Memory B cell (primary cell): ENCODE measurements around the gene CD48.

ENCODE experiments used
- ATAC-seq: fragments of 150-1000 bp; cut with Tn5 transposase; 2 replicates; pipeline ENCODE4 v1.10.0; 2021; ENCODE audit warnings: low read depth, mild to moderate bottlenecking, moderate library complexity
- DNase-seq, 2 donors: peaks; one replicate each; pipeline ENCODE4 v3.0.0; 2022; ENCODE audit warnings: low spot score in 2 of 2
- H3K27ac Mint-ChIP-seq: one replicate; pipeline ENCODE4 v1.8.0; 2022; ENCODE audit warnings: mild to moderate bottlenecking, moderate library complexity, mixed read lengths
- H3K27me3 Mint-ChIP-seq: one replicate; pipeline ENCODE4 v1.8.0; 2022; ENCODE audit warnings: mixed read lengths
- H3K36me3 Mint-ChIP-seq: one replicate; pipeline ENCODE4 v1.8.0; 2022; ENCODE audit warnings: mild to moderate bottlenecking, mixed read lengths
- H3K4me1 Mint-ChIP-seq: one replicate; pipeline ENCODE4 v1.8.0; 2022; ENCODE audit warnings: mixed read lengths
- H3K4me3 Mint-ChIP-seq: one replicate; pipeline ENCODE4 v1.8.0; 2022; ENCODE audit warnings: mild to moderate bottlenecking, moderate library complexity, mixed read lengths
- H3K9me3 Mint-ChIP-seq: one replicate; pipeline ENCODE4 v1.8.0; 2022; ENCODE audit warnings: mixed read lengths

CD48 gene

DNA sequence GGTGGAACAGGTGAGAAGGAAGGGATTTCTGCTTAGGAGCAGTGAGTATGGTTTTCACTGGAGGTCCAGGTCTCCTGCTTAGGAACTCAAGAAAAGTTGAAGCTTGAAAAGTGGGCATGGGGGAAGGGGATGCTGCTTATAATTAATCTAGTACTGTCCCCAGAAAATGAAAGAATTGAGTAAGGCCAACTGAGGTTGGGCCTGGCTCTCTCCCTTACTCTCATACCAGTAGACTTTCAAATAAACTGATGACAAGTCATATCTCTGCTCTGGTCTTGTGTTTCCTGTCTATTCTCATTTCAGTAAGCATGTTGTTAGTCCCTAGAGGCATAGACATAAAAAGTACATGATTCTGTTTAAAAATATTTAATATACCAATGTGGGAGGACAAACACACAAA lies 26.4 kb downstream of the CD48 start:
- no peak for ATAC-seq
- Mint-ChIP-seq H3K4me1 (peaks cover 55% of the 10 kb centered on the region), H3K27ac (peak overlapping the region; percentile 88), H3K4me3 (peak overlapping the region; percentile 52), H3K27me3 (no peaks in the 10 kb centered on the region), H3K9me3 (peaks cover 5% of the 10 kb centered on the region), H3K36me3 (peaks cover 45% of the 10 kb centered on the region)
- DNase-seq = no peak

DNA sequence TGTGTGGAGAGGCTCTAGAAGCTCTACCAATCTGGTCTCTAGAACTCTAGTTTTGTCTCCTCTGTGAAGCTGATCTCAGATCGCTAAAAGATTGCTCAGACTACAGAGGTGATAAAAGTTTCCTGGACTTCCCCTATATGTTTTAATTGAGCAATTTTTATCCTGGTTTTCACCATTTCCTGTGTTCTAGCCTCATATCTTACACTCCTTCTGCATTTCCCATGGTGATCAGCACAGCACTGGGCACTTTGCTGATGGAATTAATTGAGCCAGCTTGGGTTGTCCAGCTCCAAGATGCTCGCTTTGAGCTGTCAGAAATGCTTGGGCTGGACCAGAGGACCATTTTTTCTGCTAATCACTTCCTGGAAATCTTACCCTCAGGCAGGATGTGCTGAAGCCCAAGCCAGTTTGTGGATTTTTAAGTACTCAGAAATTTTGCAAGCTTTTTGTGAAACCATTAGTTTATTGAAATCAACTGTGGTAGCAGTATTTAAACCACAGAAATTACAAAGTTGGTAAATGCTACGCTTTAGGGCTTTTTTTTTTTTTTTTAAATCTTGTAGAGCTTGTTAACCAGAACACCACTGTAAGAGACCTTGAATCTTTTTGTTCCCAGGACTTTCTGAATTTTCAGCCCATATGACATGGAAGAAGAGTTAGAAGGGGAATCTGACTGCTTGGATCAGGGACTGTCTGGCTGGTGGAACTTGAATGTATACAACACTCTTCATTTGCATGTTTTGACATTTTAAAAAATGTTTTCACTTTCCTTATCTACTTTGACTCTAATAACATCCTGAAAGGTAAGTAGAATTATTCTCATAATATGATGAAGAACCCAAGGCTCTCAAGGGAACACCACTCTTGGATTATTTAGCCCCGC lies 28.4 kb downstream of the CD48 start:
- DNase-seq (no peak), ATAC-seq (peak; percentile 40)
- peaks cover 5% of the 10 kb centered on the region for H3K9me3 Mint-ChIP-seq
- peaks cover 47% of the 10 kb centered on the region for H3K4me1 Mint-ChIP-seq
- H3K36me3 Mint-ChIP-seq = peaks cover 50% of the 10 kb centered on the region
- no peaks in the 10 kb centered on the region for H3K27me3 Mint-ChIP-seq
- H3K27ac Mint-ChIP-seq = peak overlapping the region; percentile 88
- peak overlapping the region; percentile 19 for H3K4me3 Mint-ChIP-seq

DNA sequence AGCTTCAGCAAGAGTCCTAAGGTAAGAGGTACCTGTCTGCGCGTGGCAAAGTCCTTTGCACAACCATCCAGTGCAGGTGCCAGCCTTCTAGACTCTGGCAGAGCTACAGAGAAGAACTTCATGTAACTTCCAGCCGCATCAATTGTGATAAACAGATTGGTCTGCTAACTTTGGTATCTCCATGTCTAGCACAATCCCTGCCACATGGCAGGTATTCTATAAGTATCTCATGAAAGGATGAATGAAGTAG lies 29.8 kb downstream of the CD48 start:
- Mint-ChIP-seq H3K36me3 (peaks cover 47% of the 10 kb centered on the region), H3K4me3 (no peak overlapping the region), H3K4me1 (peaks cover 48% of the 10 kb centered on the region)

DNA sequence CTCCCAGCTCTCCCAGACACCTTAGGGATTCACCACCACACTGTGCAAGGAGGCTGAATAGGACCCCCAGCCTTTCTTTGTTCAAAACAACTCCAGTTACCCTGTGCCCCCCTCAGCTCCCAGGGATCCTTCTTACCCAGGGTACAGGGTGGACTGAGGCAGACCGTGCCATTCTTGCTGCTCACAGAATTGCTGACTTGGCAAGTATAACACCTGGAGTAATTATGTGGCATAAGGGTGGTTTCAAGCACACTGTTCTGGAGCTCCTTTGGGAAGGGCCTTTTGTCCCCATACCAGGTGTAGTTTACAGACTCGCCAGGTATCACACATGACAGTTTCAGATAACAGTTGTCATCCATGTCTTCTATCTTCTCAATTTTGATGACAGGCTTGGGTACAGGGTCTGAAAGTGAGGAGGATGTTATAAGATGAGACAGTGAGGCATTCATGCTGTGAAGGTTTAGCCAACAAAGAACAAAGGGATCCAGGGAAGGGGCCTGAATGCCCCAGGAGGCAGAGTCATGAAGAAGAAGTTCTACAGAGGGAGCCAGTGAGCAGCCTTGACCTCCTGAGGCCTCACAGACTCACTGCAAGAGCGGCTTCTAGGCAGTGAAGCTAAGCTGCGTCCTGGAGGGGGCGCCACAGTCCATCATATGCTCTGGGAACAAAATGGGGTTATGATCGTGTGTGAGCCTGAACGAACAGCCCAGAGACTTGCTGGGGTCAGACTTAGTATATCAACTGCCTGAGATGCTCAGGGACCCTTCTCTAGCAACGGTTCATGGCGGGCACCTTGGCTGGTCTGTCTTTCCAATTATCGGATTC lies 30.3 kb downstream of the CD48 start:
- H3K27me3 Mint-ChIP-seq = no peaks in the 10 kb centered on the region
- peaks cover 46% of the 10 kb centered on the region for H3K4me1 Mint-ChIP-seq
- peak; percentile 79 for DNase-seq
- no peaks in the 10 kb centered on the region for H3K9me3 Mint-ChIP-seq
- H3K36me3 Mint-ChIP-seq = peaks cover 42% of the 10 kb centered on the region
- peak; percentile 90 for ATAC-seq
- no peak overlapping the region for H3K4me3 Mint-ChIP-seq
- H3K27ac Mint-ChIP-seq = peak overlapping the region; percentile 88

More for the DNA sequence above, 29.8 kb downstream of the CD48 start:
- Mint-ChIP-seq H3K9me3 (peaks cover 3% of the 10 kb centered on the region), H3K27ac (peak overlapping the region; percentile 88), H3K27me3 (no peaks in the 10 kb centered on the region)
- DNase-seq (no peak), ATAC-seq (no peak)

DNA sequence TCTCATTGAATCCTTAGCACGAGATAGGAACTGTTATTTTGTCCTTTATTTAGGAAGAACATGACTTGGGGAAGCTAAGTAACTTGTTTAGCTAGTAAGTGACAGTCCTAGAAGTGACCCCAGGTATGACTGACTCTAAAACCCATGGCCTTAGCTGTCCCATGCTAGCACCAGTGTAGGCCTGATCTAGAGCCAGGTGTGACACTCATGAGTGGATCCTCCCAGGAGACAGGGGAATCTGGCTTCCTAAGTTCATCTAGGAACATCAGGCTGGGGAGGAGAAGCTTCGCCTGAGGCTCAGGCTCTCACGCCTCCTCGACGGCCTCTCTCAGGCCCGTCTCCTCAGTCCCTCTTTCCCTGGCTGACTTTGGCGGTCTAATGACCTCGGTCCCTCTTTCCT lies 31.2 kb downstream of the CD48 start:
- H3K27me3 Mint-ChIP-seq = no peaks in the 10 kb centered on the region
- ATAC-seq (no peak), DNase-seq (no peak)
- H3K4me3 Mint-ChIP-seq = no peak overlapping the region
- no peaks in the 10 kb centered on the region for H3K9me3 Mint-ChIP-seq
- H3K27ac Mint-ChIP-seq = no peak overlapping the region
- peaks cover 41% of the 10 kb centered on the region for H3K4me1 Mint-ChIP-seq
- H3K36me3 Mint-ChIP-seq = peaks cover 38% of the 10 kb centered on the region

DNA sequence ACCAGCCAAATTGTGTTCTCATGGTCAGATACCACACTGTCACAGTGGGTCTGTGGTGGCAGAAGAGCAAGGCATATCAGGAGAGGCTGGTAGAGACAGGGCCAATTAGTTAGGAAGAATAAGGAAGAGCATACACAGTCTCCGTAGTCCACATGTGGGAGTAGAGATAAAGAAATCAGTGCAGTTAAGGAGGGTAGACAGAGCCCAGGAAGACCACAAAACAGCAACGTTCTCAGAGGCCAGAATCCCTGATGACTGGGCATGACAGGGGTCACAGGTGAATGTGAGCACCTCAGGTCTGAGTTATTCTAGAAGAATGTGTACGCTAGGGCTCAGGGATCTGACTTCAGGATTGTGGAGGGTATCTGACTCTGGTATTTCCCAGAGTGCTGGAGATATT lies 31.7 kb downstream of the CD48 start:
- no peak overlapping the region for H3K4me3 Mint-ChIP-seq
- no peaks in the 10 kb centered on the region for H3K27me3 Mint-ChIP-seq
- peaks cover 36% of the 10 kb centered on the region for H3K4me1 Mint-ChIP-seq
- ATAC-seq (no peak), DNase-seq (no peak)
- H3K9me3 Mint-ChIP-seq = no peaks in the 10 kb centered on the region
- H3K27ac Mint-ChIP-seq = peak overlapping the region; percentile 64
- peaks cover 37% of the 10 kb centered on the region for H3K36me3 Mint-ChIP-seq

DNA sequence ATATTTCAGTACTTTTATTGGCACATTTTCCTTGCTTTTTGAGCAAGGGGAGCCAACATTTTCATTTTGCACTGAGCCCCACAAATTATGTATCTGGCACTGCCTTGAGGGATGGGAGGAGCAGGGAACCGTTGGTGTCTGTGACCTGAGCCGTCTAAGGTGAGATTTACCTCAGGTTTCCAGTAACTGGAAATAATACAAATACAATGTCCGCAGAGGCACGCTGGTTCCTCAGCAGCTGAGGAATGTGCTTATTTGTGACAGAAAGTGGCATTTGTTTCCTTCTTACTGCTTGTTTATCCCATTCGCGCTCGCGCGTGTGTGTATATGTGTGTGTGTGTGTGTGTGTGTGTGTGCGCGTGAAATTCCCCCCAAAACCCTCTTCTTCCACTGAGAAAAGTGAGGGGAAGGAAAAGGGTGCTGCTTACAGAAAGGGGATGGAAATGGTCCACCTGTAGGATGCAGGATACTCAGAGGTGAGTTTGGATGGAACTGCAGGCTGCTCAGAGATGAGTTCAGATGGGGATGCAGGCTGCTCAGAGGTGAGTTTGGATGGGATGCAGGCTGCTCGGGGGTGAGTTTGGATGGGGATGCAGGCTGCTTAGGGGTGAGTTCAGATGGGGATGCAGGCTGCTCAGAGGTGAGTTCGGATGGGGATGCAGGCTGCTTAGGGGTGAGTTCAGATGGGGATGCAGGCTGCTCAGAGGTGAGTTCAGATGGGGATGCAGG lies 34.6 kb downstream of the CD48 start:
- H3K4me3 Mint-ChIP-seq = no peak overlapping the region
- peaks cover 28% of the 10 kb centered on the region for H3K36me3 Mint-ChIP-seq
- H3K4me1 Mint-ChIP-seq = peaks cover 15% of the 10 kb centered on the region
- no peaks in the 10 kb centered on the region for H3K27me3 Mint-ChIP-seq
- DNase-seq (no peak), ATAC-seq (no peak)
- no peaks in the 10 kb centered on the region for H3K9me3 Mint-ChIP-seq
- H3K27ac Mint-ChIP-seq = peak overlapping the region; percentile 4

DNA sequence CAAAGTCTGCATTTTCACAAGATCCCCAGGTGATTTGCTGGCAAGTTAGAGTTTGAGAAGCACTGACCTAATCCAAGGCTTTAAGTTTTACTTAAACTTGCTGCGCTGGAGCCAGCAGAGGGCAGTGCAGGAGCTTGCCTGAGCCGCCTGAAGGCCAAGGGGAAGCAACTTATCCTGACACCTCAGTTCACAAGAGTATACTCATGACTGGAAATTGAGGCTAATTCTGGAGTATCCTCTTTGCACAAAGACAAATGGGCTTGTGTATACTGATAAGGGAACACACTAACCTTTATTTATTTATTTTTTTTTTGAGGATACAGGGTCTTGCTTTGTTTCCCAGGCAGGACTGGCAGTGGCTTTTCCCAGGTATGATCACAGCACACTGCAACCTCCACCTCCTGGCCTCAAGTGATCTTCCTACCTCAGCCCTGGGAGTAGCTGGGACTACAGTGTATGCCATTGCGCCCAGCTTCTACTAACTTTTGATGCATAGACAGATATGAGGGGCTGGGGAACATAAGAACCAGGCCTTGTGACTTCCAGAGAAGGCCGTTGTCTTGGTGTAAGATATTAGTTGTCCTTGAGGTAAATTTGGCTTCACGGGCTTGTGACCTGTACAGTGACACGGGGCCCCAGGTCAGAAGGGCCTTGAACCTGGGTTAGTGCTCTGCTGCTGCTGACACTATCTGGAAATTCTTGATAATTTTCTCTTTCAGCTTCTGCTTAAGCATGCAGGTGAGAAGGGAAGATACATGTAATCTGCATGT lies 35.8 kb downstream of the CD48 start:
- H3K27me3 Mint-ChIP-seq = no peaks in the 10 kb centered on the region
- H3K4me3 Mint-ChIP-seq = no peak overlapping the region
- DNase-seq (peak; percentile 61), ATAC-seq (peak; percentile 85)
- peaks cover 13% of the 10 kb centered on the region for H3K4me1 Mint-ChIP-seq
- H3K27ac Mint-ChIP-seq = no peak overlapping the region
- peaks cover 21% of the 10 kb centered on the region for H3K36me3 Mint-ChIP-seq
- no peaks in the 10 kb centered on the region for H3K9me3 Mint-ChIP-seq

DNA sequence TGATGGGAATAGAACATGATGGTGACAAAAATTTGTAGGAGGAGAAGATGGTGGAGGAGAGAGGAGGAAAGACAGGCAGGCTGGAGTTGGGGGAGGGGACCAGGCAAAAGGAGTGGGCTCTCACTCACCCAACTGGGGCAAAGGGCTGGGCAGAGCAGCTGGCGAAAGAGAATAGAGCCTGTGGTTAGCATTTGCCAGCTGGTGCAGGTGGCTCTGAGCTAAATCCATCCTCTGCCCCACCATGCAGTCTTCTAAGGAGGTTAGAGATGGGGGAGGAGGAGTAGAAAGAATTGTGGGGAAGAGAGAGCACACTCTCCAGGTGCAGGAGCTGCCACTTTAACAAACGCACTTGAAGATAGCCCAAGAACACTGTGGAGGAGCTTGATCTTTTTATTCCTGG lies 37.2 kb downstream of the CD48 start:
- H3K9me3 Mint-ChIP-seq = peaks cover 2% of the 10 kb centered on the region
- H3K4me3 Mint-ChIP-seq = no peak overlapping the region
- no peak overlapping the region for H3K27ac Mint-ChIP-seq
- DNase-seq (no peak), ATAC-seq (peak; percentile 23)
- H3K36me3 Mint-ChIP-seq = peaks cover 18% of the 10 kb centered on the region
- no peaks in the 10 kb centered on the region for H3K27me3 Mint-ChIP-seq
- H3K4me1 Mint-ChIP-seq = peaks cover 16% of the 10 kb centered on the region

DNA sequence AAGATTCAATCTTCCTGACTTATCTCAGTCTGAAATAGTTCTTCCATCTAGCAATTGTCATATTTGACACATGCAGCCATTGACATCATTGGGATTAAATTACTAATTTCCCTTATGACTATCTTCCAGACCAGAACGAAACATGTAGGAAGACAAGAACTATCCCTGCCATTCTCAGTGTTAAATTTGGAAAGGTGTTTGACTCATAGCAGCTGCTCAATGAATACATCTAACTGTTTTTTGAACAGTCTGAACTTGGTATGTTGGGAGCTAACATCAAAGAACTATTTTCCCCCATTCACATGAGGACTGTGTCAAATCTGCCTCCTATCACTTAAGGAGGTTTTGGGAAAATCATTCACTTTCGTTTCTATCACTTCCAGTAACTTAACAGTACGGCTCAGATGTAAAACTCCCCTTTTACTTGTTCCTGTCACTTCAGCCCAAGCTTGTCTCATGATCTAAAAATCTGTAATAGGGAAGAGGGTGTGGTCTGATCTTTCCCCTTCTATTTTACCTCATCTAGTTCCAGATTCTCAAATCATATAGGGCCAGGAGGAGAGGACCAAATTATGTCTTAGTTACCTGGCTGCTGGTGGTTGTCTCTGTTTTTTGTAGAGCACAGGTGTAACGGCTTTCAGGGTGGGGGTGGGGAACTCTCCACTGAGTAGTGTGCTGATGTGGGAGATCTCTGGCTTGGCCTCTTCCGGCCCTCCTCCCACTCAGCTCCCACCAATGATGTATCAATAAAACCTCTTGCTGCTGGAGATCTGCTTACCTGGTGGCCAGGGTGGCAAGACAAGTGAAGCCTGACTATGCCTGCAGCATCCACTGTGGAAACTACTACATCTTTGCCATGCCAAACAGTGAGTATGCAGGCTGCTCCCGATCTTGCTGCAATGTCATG lies 38.6 kb downstream of the CD48 start:
- no peak overlapping the region for H3K27ac Mint-ChIP-seq
- peak; percentile 65 for ATAC-seq
- peaks cover 12% of the 10 kb centered on the region for H3K4me1 Mint-ChIP-seq
- H3K4me3 Mint-ChIP-seq = no peak overlapping the region
- DNase-seq = no peak
- H3K27me3 Mint-ChIP-seq = no peaks in the 10 kb centered on the region
- H3K36me3 Mint-ChIP-seq = peaks cover 10% of the 10 kb centered on the region
- peaks cover 2% of the 10 kb centered on the region for H3K9me3 Mint-ChIP-seq

DNA sequence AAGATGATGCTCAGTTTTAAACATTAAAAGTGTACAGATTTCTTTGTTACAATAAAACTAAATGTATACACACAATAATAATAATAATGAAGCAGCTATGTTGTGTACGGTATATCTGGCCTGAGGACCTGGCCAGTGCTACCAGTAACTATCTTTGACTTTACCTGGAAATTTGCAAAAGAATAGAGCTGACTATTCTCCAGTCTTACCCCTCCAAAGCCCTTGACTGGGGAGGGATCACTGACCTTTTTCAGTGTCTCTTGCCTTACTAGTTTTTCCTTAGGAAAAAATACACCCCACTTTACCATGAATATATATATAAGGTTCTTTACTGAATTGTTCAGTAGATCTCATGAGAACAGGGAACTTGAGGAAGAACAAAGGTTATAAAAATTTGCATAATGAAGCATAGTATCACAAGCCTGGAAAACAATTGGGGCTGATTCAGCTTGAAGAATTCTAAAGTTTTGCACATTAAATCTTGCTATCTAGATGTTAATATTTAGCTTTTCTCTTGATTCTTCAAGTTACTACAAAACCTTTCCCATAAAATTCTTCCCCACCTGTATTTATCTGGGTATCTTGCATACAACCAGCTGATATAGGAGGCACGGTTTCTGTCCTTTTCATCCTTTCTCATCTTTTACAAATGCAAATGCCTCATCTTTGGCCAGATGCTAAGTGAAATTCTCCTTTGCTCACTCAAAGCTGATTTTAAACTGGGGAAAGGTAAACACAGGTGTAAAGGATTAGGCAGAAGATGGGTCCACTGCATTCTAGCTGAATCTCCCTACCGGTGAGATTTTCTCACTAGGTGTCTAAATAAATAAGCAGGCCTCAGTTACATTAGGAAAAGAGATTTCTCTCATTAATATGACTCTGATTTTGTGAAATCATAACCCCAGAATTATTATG lies 39.8 kb downstream of the CD48 start:
- DNase-seq (no peak), ATAC-seq (no peak)
- Mint-ChIP-seq H3K9me3 (peaks cover 2% of the 10 kb centered on the region), H3K36me3 (peaks cover 7% of the 10 kb centered on the region), H3K4me3 (no peak overlapping the region), H3K27me3 (no peaks in the 10 kb centered on the region), H3K27ac (no peak overlapping the region), H3K4me1 (peaks cover 12% of the 10 kb centered on the region)

DNA sequence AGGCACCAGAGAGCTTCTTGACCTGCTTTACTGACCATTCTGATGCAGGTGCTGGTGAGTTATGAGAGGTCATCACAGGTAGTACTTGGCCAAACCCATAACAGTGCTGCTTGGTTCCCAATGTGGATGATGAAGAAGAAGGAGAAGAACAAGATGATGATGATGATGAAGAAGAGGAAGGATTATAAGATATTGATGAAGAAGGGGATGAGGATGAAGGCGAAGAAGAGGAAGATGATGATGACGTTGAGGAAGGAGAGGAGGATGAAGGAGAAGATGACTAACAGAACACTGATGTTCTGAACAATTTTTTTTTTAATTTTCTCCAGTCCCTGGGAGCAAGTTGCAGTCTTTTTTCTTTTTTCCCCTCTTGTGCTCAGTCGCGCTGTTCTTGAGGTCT lies 40.9 kb downstream of the CD48 start:
- no peaks in the 10 kb centered on the region for H3K27me3 Mint-ChIP-seq

More for the DNA sequence above, 40.9 kb downstream of the CD48 start:
- peaks cover 7% of the 10 kb centered on the region for H3K36me3 Mint-ChIP-seq
- H3K27ac Mint-ChIP-seq = no peak overlapping the region
- H3K9me3 Mint-ChIP-seq = peaks cover 2% of the 10 kb centered on the region
- H3K4me1 Mint-ChIP-seq = peaks cover 24% of the 10 kb centered on the region
- DNase-seq (no peak), ATAC-seq (no peak)
- H3K4me3 Mint-ChIP-seq = no peak overlapping the region
